GM12878 (cell line): ENCODE measurements around the gene AQP9. TPM values are rescaled to one million over a fixed set of nuclear protein-coding genes. Genes with fewer than 3 reads are reported as not detected.

Experiments
- ATAC-seq: fragments of 200-7000 bp; cut with Tn5 transposase; 3 replicates; pipeline ENCODE4 v1.9.1; 2020; ENCODE audit warnings: mild to moderate bottlenecking, moderate library complexity
- BruUV-seq: library from RNA; stranded (reverse); fragments of 400-500 nt; replicated peaks from 2 replicates; lab custom pipeline; 2021; lab: Mats Ljungman, UMichigan
- CTCF ChIA-PET: fragments of 300-600 bp; sonication (Branson Sonifier 250); formaldehyde crosslinking; extraction: SDS; loops from one replicate; lab custom pipeline; 2021; ENCODE audit warnings: inconsistent platforms; lab: Yijun Ruan, JAX
- POLR2A ChIA-PET: fragments of 350-600 bp; formaldehyde crosslinking; extraction: SDS; loops from one replicate; lab custom pipeline; 2021; ENCODE audit warnings: inconsistent platforms; lab: Charles Lee
- RAD21 ChIA-PET: fragments of 300-600 bp; sonication (Branson Sonifier 250); formaldehyde crosslinking; loops from one replicate; lab custom pipeline; 2023; ENCODE audit warnings: antibody characterized with exemption; ENCODE audit not compliant: unreplicated experiment; lab: Charles Lee
- SMC1A ChIA-PET: fragments of 300-600 bp; sonication (Branson Sonifier 250); formaldehyde crosslinking; loops from one replicate; lab custom pipeline; 2023; ENCODE audit not compliant: unreplicated experiment, uncharacterized antibody; lab: Charles Lee
- DNase-seq: peaks from one replicate; pipeline ENCODE4 v3.0.0-alpha.2; 2011; ENCODE audit warnings: low read depth, low spot score
- FAIRE-seq: peaks from 3 replicates; lab custom pipeline; 2011; peaks lifted over from hg19 to GRCh38; lab: Jason Lieb, UNC
- H2AFZ ChIP-seq: 2 replicates; pipeline ENCODE4 v1.6.0; 2011; ENCODE audit warnings: low read depth, low read length, control low read depth; ENCODE audit not compliant: control insufficient read depth
- H3K27ac ChIP-seq: 2 replicates; pipeline ENCODE4 v1.5.1; 2011; ENCODE audit warnings: control low read depth; ENCODE audit not compliant: control insufficient read depth, insufficient read depth
- H3K27me3 ChIP-seq, 2 experiments: replicated peaks in 1 of 2; 2 replicates each; pipeline versions ENCODE4 v1.6.0 to v1.6.1; 2011; ENCODE audit warnings: low read length in 1 of 2; ENCODE audit not compliant: control insufficient read depth in 2 of 2, insufficient read depth in 2 of 2
- H3K36me3 ChIP-seq, 2 experiments: 2 replicates each; pipeline ENCODE4 v1.5.1; 2011; ENCODE audit warnings: low read length in 1 of 2; ENCODE audit not compliant: control insufficient read depth in 2 of 2, insufficient read depth in 2 of 2
- H3K4me1 ChIP-seq: 2 replicates; pipeline ENCODE4 v1.6.1; 2011; ENCODE audit warnings: mild to moderate bottlenecking, low read length, moderate library complexity, mixed read lengths; ENCODE audit not compliant: control insufficient read depth, insufficient read depth
- H3K4me2 ChIP-seq: 2 replicates; pipeline ENCODE4 v1.6.0; 2011; ENCODE audit warnings: control low read depth; ENCODE audit not compliant: control insufficient read depth, insufficient read depth
- H3K4me3 ChIP-seq: fragments of 200-600 bp; sonication (generic); 2 replicates; pipeline ENCODE4 v1.5.1; 2016
- H3K79me2 ChIP-seq: 2 replicates; pipeline ENCODE4 v1.6.0; 2011; ENCODE audit warnings: low read length; ENCODE audit not compliant: control insufficient read depth, insufficient read depth
- H3K9ac ChIP-seq: 2 replicates; pipeline ENCODE4 v1.8.0; 2011; ENCODE audit warnings: low read length, control low read depth, mixed read lengths; ENCODE audit not compliant: control insufficient read depth, insufficient read depth
- H3K9me3 ChIP-seq: replicated peaks from 3 replicates; pipeline ENCODE4 v1.5.1; 2011; ENCODE audit warnings: mild to moderate bottlenecking, low read length; ENCODE audit not compliant: control insufficient read depth, insufficient read depth
- H4K20me1 ChIP-seq: 2 replicates; pipeline ENCODE4 v1.6.0; 2011; ENCODE audit not compliant: control insufficient read depth, insufficient read depth
- BCLAF1 ChIP-seq: fragments of 450-650 bp; IDR thresholded peaks from 2 replicates; pipeline ENCODE4 v1.6.1; 2017; ENCODE audit warnings: antibody characterized with exemption, mild to moderate bottlenecking, moderate library complexity
- BMI1 ChIP-seq: fragments of 450-650 bp; IDR thresholded peaks from 2 replicates; pipeline ENCODE4 v1.6.1; 2016; ENCODE audit warnings: mild to moderate bottlenecking, moderate library complexity, borderline replicate concordance
- JUNB ChIP-seq: IDR thresholded peaks from 2 replicates; pipeline ENCODE4 v1.6.1; 2016; ENCODE audit warnings: antibody characterized with exemption, mild to moderate bottlenecking
- MTA3 ChIP-seq: IDR thresholded peaks from 2 replicates; pipeline ENCODE4 v1.6.1; 2012; ENCODE audit warnings: low read length, inconsistent platforms, borderline replicate concordance
- MYB ChIP-seq: fragments of 150-350 bp; IDR thresholded peaks from 2 replicates; pipeline ENCODE4 v1.6.1; 2014; ENCODE audit warnings: mild to moderate bottlenecking, low read depth, low read length, borderline replicate concordance
- NBN ChIP-seq: fragments of 450-650 bp; IDR thresholded peaks from 2 replicates; pipeline ENCODE4 v1.6.1; 2016
- NRF1 ChIP-seq: conservative IDR thresholded peaks from 2 replicates; pipeline ENCODE4 v1.6.1; 2011; ENCODE audit warnings: mild to moderate bottlenecking, low read depth, low read length, improper control_type of control experiment
- RAD21 ChIP-seq: IDR thresholded peaks from 2 replicates; pipeline ENCODE4 v1.6.1; 2011; ENCODE audit warnings: mild to moderate bottlenecking, low read depth, low read length, moderate library complexity; ENCODE audit not compliant: insufficient read depth
- TARDBP ChIP-seq: IDR thresholded peaks from 2 replicates; pipeline ENCODE4 v1.6.1; 2016; ENCODE audit warnings: borderline replicate concordance
- YBX1 ChIP-seq: fragments of 450-650 bp; IDR thresholded peaks from 2 replicates; pipeline ENCODE4 v1.6.1; 2016; ENCODE audit warnings: antibody characterized with exemption
- ZBED1 ChIP-seq: IDR thresholded peaks from 2 replicates; pipeline ENCODE4 v1.6.1; 2016; ENCODE audit warnings: borderline replicate concordance
- WGBS: methylation state at CpG from one replicate; pipeline ENCODE4 v1.1.6; 2016; ENCODE audit warnings: low lambda C conversion rate; ENCODE audit not compliant: insufficient replicate concordance, insufficient coverage; ENCODE audit errors: missing lambda C conversion rate; 5-methylcytosine and 5-hydroxymethylcytosine counted together
- in situ Hi-C: fragments of 300-500 bp; cut with MboI; formaldehyde crosslinking; loops from 9 replicates; pipeline ENCODE4 v1.14.3; 2018; ENCODE audit warnings: mixed read lengths
- intact Hi-C: fragments of 100-400 bp; cut with micrococcal nuclease; formaldehyde crosslinking; loops from one replicate; pipeline ENCODE4 v1.14.2; 2022; ENCODE audit not compliant: unreplicated experiment
- polyA plus RNA-seq, 11 experiments: library from polyadenylated mRNA; depleted of rRNA in 4 of 11; unstranded in 6 of 11; stranded (reverse) in 5 of 11; fragments of >200 nt; fragmentation: Nextera tagmentation in 4 of 11; fragmentation: Illumina TruSeq in 1 of 11; extraction: Ambion mirVana in 4 of 11; extraction: Trizol in 1 of 11; gene quantifications; 1 replicate in 1 of 11; 2 replicates in 10 of 11; pipeline versions ENCODE4 v1.2.1 to v1.2.3, GENCODE V29; 2011 to 2016; ENCODE audit warnings: inconsistent platforms in 2 of 11, missing spikeins in 2 of 11, low read depth in 1 of 11
- total RNA-seq, 4 experiments: library from RNA; depleted of rRNA in 3 of 4; stranded (reverse); fragments of >200 nt in 3 of 4; fragmentation: Illumina TruSeq in 1 of 4; extraction: Trizol in 1 of 4; gene quantifications; 2 replicates each; pipeline versions ENCODE4 v1.2.1 to v1.2.3, GENCODE V29; 2013 to 2021
- TF ChIP-seq, protein P1 (sequence below): fragments of 450-650 bp; formaldehyde crosslinking; IDR thresholded peaks from 2 replicates; pipeline ENCODE4 v1.5.0; 2022; ENCODE audit warnings: mild to moderate bottlenecking, missing genetic modification characterization

AQP9 gene
- total and polyA plus RNA-seq, 10 of the 15 experiments (the other 5 are each of a cell fraction or from before 2014, with no cell fraction given): 0.05 to 3.0 (median 0.22) TPM

- ChIA-PET POLR2A (no interaction called here), SMC1A (no interaction called here), CTCF (no interaction called here), RAD21 (no interaction called here)
- no peak overlapping the region for H3K4me2 ChIP-seq
- no peak for ATAC-seq
- no peak for FAIRE-seq
- no peaks in the 10 kb centered on the region for H3K27me3 ChIP-seq
- no peaks in the 10 kb centered on the region for H3K4me1 ChIP-seq
- no peak overlapping the region for H3K4me3 ChIP-seq
- TF ChIP-seq ZBED1 (no peak), TARDBP (no peak), MYB (no peak), RAD21 (no peak), YBX1 (no peak), BCLAF1 (no peak), NBN (no peak), JUNB (no peak), NRF1 (no peak), MTA3 (no peak), BMI1 (no peak)
- TF ChIP-seq, protein P1, sequence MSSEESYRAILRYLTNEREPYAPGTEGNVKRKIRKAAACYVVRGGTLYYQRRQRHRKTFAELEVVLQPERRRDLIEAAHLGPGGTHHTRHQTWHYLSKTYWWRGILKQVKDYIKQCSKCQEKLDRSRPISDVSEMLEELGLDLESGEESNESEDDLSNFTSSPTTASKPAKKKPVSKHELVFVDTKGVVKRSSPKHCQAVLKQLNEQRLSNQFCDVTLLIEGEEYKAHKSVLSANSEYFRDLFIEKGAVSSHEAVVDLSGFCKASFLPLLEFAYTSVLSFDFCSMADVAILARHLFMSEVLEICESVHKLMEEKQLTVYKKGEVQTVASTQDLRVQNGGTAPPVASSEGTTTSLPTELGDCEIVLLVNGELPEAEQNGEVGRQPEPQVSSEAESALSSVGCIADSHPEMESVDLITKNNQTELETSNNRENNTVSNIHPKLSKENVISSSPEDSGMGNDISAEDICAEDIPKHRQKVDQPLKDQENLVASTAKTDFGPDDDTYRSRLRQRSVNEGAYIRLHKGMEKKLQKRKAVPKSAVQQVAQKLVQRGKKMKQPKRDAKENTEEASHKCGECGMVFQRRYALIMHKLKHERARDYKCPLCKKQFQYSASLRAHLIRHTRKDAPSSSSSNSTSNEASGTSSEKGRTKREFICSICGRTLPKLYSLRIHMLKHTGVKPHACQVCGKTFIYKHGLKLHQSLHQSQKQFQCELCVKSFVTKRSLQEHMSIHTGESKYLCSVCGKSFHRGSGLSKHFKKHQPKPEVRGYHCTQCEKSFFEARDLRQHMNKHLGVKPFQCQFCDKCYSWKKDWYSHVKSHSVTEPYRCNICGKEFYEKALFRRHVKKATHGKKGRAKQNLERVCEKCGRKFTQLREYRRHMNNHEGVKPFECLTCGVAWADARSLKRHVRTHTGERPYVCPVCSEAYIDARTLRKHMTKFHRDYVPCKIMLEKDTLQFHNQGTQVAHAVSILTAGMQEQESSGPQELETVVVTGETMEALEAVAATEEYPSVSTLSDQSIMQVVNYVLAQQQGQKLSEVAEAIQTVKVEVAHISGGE (CRISPR knock-in tag): no peak
- in situ Hi-C loops: no loop called here
- no peaks in the 10 kb centered on the region for H3K36me3 ChIP-seq
- no peak overlapping the region for H3K27ac ChIP-seq
- intact Hi-C loops: no loop called here
- no peaks in the 10 kb centered on the region for H3K9me3 ChIP-seq
- H3K79me2 ChIP-seq: no peaks in the 10 kb centered on the region
- BruUV-seq: no TSS peak
- no peak for DNase-seq
- no peak overlapping the region for H2AFZ ChIP-seq
- no peak overlapping the region for H3K9ac ChIP-seq
- no peaks in the 10 kb centered on the region for H4K20me1 ChIP-seq
- 31% methylated on average over 2 of the region's 2 CpGs for WGBS
Observed at GRCh38 chr15:58095415-58095814, 42.8 kb upstream of the AQP9 start.
